Measurements from ENCODE around the gene IQCM. TPM values are rescaled to one million over a fixed set of nuclear protein-coding genes. Genes with fewer than 3 reads are reported as not detected.

Gene IQCM
- total and polyA plus RNA-seq, 2 donors (not counting 1 experiment from before 2014, with no cell fraction given) = not detected

GRCh38 chr4:149552601-149553000, 263.0 kb downstream of the IQCM start:
- H3K4me2 ChIP-seq (ENCODE audit: extremely low read depth, insufficient read depth, low read length) = no peak overlapping the region
- no peak overlapping the region for H3K27ac ChIP-seq (ENCODE audit: insufficient read depth, low read length)
- H2AFZ ChIP-seq (ENCODE audit: low read length) = no peak overlapping the region
- DNase-seq (ENCODE audit: low read depth in 2 of 2) = no peak
- H3K4me1 ChIP-seq (ENCODE audit: control insufficient read depth, extremely low read depth, insufficient read depth, low read length) = no peaks in the 10 kb centered on the region
- H3K9me3 ChIP-seq (ENCODE audit: control insufficient read depth, insufficient read depth, low read depth, low read length) = no peaks in the 10 kb centered on the region
- H3K27me3 ChIP-seq (ENCODE audit: control insufficient read depth, insufficient read depth, low read length) = no peaks in the 10 kb centered on the region
- TF ChIP-seq, protein P1, sequence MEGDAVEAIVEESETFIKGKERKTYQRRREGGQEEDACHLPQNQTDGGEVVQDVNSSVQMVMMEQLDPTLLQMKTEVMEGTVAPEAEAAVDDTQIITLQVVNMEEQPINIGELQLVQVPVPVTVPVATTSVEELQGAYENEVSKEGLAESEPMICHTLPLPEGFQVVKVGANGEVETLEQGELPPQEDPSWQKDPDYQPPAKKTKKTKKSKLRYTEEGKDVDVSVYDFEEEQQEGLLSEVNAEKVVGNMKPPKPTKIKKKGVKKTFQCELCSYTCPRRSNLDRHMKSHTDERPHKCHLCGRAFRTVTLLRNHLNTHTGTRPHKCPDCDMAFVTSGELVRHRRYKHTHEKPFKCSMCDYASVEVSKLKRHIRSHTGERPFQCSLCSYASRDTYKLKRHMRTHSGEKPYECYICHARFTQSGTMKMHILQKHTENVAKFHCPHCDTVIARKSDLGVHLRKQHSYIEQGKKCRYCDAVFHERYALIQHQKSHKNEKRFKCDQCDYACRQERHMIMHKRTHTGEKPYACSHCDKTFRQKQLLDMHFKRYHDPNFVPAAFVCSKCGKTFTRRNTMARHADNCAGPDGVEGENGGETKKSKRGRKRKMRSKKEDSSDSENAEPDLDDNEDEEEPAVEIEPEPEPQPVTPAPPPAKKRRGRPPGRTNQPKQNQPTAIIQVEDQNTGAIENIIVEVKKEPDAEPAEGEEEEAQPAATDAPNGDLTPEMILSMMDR (conservative IDR thresholded peaks at IDR 0.05 in 1 of 2, IDR thresholded peaks at IDR 0.05 in 1 of 2; ENCODE audit: low read depth in 1 of 2, low read length in 2 of 2) = no peak
- no peak for TF ChIP-seq EZH2 (IDR thresholded peaks at IDR 0.05; ENCODE audit: low read length, missing control alignments)
- no peaks in the 10 kb centered on the region for H4K20me1 ChIP-seq (ENCODE audit: control insufficient read depth, extremely low read depth, insufficient read depth, low read length)
- no peak overlapping the region for H3K9ac ChIP-seq (ENCODE audit: insufficient read depth, low read length)
- H3K36me3 ChIP-seq (ENCODE audit: control insufficient read depth, insufficient read depth, low read length) = no peaks in the 10 kb centered on the region
- no peak overlapping the region for H3K4me3 ChIP-seq (replicated peaks in 1 of 4; ENCODE audit: control extremely low read depth in 1 of 4, insufficient read depth in 1 of 4, low read depth in 3 of 4, low read length in 4 of 4)
- no peaks in the 10 kb centered on the region for H3K79me2 ChIP-seq (ENCODE audit: control insufficient read depth, insufficient read depth, low read length)

DNA sequence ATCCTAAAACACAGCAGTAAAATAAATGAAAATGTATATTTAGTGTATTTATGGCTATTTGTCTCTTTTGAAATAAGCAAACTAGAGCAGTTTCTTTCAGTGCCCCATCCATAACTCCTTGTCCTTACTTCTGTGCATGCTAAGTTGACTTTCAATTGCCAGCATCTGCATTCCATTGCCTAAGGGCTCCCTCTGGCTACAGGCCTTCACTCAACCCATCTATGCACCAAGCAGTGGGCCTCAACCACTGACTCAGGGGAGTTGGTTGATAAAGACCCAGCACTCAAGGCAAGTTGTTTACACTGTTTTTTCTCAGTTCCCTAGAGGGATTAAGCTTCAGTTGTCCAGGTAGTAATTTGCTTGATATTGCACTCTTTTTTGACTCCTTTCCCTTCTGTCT, 265.7 kb downstream of the IQCM start:
- no peak overlapping the region for H2AFZ ChIP-seq (ENCODE audit: low read length)
- no peaks in the 10 kb centered on the region for H3K79me2 ChIP-seq (ENCODE audit: control insufficient read depth, insufficient read depth, low read length)
- peak; percentile 13 to 15 for DNase-seq (ENCODE audit: low read depth in 2 of 2)
- H3K9me3 ChIP-seq (ENCODE audit: control insufficient read depth, insufficient read depth, low read depth, low read length) = no peaks in the 10 kb centered on the region
- no peaks in the 10 kb centered on the region for H3K4me1 ChIP-seq (ENCODE audit: control insufficient read depth, extremely low read depth, insufficient read depth, low read length)
- H3K36me3 ChIP-seq (ENCODE audit: control insufficient read depth, insufficient read depth, low read length) = no peaks in the 10 kb centered on the region
- no peak overlapping the region for H3K4me2 ChIP-seq (ENCODE audit: extremely low read depth, insufficient read depth, low read length)
- H3K4me3 ChIP-seq (replicated peaks in 1 of 4; ENCODE audit: control extremely low read depth in 1 of 4, insufficient read depth in 1 of 4, low read depth in 3 of 4, low read length in 4 of 4) = no peak overlapping the region
- no peaks in the 10 kb centered on the region for H4K20me1 ChIP-seq (ENCODE audit: control insufficient read depth, extremely low read depth, insufficient read depth, low read length)
- no peak for TF ChIP-seq EZH2 (IDR thresholded peaks at IDR 0.05; ENCODE audit: low read length, missing control alignments)
- TF ChIP-seq, protein P1 (conservative IDR thresholded peaks at IDR 0.05 in 1 of 2, IDR thresholded peaks at IDR 0.05 in 1 of 2; ENCODE audit: low read depth in 1 of 2, low read length in 2 of 2) = peak in 1 of 2 donors; percentile 18
- H3K27me3 ChIP-seq (ENCODE audit: control insufficient read depth, insufficient read depth, low read length) = no peaks in the 10 kb centered on the region
- no peak overlapping the region for H3K9ac ChIP-seq (ENCODE audit: insufficient read depth, low read length)
- H3K27ac ChIP-seq (ENCODE audit: insufficient read depth, low read length) = no peak overlapping the region

- no peak overlapping the region for H3K27ac ChIP-seq (ENCODE audit: insufficient read depth, low read length)
- TF ChIP-seq, protein P1 (conservative IDR thresholded peaks at IDR 0.05 in 1 of 2, IDR thresholded peaks at IDR 0.05 in 1 of 2; ENCODE audit: low read depth in 1 of 2, low read length in 2 of 2) = no peak
- no peak for TF ChIP-seq EZH2 (IDR thresholded peaks at IDR 0.05; ENCODE audit: low read length, missing control alignments)
- no peaks in the 10 kb centered on the region for H3K36me3 ChIP-seq (ENCODE audit: control insufficient read depth, insufficient read depth, low read length)
- H3K27me3 ChIP-seq (ENCODE audit: control insufficient read depth, insufficient read depth, low read length) = no peaks in the 10 kb centered on the region
- H3K4me3 ChIP-seq (replicated peaks in 1 of 4; ENCODE audit: control extremely low read depth in 1 of 4, insufficient read depth in 1 of 4, low read depth in 3 of 4, low read length in 4 of 4) = no peak overlapping the region
- no peak overlapping the region for H3K4me2 ChIP-seq (ENCODE audit: extremely low read depth, insufficient read depth, low read length)
- H3K9me3 ChIP-seq (ENCODE audit: control insufficient read depth, insufficient read depth, low read depth, low read length) = no peaks in the 10 kb centered on the region
- no peaks in the 10 kb centered on the region for H3K79me2 ChIP-seq (ENCODE audit: control insufficient read depth, insufficient read depth, low read length)
- no peaks in the 10 kb centered on the region for H3K4me1 ChIP-seq (ENCODE audit: control insufficient read depth, extremely low read depth, insufficient read depth, low read length)
- no peaks in the 10 kb centered on the region for H4K20me1 ChIP-seq (ENCODE audit: control insufficient read depth, extremely low read depth, insufficient read depth, low read length)
- no peak overlapping the region for H3K9ac ChIP-seq (ENCODE audit: insufficient read depth, low read length)
- peak in 1 of 2 donors; percentile 73 for DNase-seq (ENCODE audit: low read depth in 2 of 2)
- H2AFZ ChIP-seq (ENCODE audit: low read length) = no peak overlapping the region
These were observed 280.9 kb downstream of the IQCM start for GRCh38 chr4:149534779-149535178.
